GM18907 (cell line): ENCODE data around the gene PVALB.
A peak's percentile ranks its signal among the peaks of the same experiment; 100 is the strongest.

ENCODE experiments used
- ATAC-seq: cut with Tn5 transposase; IDR thresholded peaks from one replicate; pipeline ENCODE4 v1.9.1; 2021; ENCODE audit warnings: mild to moderate bottlenecking, moderate library complexity; ENCODE audit not compliant: unreplicated experiment

PVALB gene

DNA sequence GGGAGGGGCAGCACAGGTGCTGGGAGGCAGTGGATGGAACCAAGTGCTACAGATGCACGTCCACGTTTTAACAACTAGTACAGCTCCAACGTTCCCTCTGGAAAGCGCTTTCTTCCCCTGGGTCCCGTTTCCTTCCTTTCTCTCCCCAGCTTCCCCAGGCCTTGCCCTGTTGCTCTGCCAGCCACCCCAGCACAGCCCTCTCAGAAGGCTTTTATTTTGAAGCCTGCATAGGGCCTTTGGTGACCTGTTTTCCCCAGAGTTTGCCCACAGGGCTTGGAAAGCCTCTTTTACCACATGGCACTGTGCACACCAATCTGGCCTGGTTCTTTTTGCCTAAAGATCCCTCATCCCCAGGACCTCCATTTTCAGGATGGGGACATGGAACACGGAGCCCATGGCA is 30.1 kb upstream of the PVALB start:
- ATAC-seq: no peak

DNA sequence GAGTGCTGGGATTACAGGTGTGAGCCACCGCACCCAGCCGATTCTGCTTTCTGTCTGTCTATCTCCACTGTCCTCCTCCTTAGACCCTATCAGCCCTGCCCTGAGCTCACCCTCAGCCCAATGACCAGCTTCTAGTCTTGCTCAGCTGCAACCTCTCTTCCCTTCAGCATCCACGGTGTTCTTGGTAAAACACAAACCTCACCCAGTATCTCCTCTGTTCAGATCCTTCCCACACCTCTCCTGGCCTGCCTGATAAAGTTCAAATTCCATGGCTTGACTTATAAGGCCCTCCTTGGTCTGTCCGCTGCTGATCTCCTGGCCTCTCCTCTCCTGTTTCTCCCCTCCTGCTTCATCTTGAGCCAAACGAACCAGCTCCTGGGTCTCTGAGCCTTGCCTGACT is 29.4 kb upstream of the PVALB start:
- no peak for ATAC-seq

DNA sequence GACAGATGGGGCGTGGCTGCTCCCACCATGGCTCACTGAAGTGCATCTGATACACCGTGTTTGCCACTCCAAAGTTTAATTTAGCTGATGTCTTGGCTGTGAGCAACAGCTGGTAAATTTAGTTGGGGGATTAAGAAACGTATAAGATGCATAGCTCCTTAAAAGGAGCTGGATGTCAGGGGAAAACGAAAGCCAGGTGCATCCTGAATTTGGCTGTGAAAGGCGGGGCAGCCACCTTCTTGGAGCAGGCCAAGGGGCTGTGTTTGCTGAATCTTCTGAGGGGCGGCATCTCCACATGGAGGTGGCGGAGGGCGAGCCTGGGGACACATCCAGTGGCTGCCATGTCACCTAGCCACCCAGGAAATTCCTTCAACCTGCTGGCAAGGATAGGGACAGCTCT is 23.3 kb upstream of the PVALB start:
- no peak for ATAC-seq

DNA sequence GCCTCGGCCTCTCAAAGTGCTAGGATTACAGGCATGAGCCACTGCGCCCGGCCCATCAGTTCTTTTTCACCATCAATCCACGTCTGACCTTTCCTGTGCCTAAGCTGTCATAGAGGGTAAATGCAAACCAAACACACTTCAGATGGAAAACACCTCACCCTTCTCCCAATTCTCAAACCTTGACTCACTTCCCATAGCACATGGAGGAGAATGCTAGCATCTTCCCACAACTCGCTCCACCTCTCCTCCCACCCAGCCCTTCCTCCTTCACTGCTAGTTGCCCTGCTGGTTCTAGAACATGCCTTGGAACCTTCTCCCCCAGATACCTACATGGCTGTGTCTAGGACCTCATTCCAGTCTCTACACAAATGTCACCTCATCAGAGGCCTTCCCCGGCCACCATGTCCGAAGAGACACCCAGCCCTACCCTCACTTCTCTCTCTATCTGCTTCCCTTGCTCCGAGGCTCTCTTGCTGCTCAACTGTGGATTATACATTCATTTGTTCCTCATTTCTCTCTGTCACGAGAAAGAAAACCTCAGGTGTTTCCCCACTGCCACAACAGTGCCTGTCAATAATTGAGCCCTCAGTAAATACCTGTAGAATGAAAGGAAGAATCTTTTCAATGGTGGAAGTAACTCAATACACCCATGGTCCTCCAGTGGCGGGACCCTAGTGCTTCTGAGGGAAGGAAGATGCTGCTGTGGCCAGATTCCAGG is 22.7 kb upstream of the PVALB start:
- peak; percentile 57 for ATAC-seq

DNA sequence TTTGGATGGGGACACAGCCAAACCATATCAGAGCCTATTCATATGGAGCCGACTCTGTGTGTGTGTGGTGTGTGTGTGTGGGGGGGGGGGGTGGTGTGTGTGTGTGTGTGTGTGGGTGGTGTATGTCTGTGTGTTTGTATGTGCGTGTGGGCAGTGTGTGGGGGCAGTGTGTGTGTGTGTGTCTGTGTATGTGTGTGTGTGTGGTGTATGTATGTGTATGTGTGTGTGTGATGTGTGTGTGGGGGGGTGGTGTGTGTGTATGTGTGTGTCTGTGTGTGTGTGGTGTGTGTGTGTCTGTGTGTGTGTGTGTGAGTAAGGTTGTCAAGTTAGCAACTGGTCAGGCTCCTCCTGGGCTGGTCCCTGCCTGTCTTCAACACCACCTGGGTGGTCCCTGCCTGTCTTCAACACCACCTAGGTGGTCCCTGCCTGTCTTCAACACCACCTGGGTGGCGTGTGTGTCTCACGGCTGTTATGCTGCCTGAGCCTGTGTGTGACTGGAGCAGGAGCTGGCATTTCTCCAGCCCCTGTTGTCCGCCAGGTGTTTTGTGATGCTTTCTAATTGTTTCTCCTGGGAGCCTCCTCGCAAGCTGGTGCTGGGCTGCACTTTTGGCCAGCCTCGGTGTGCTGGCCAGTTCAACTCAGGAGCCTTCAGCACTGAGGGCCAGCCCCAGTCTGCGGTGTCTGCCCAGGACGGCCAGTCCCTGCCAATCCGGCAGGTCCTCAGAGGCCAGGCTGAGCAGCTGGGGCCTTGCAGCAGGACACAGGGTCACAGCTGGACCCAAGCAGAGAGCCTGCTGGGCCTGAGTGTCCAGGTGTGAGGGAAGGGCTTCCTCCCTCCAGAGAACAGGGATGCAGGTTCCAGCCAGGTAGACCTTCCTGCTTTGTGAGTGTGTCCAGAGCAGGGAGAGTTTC is 21.5 kb upstream of the PVALB start:
- ATAC-seq: no peak

DNA sequence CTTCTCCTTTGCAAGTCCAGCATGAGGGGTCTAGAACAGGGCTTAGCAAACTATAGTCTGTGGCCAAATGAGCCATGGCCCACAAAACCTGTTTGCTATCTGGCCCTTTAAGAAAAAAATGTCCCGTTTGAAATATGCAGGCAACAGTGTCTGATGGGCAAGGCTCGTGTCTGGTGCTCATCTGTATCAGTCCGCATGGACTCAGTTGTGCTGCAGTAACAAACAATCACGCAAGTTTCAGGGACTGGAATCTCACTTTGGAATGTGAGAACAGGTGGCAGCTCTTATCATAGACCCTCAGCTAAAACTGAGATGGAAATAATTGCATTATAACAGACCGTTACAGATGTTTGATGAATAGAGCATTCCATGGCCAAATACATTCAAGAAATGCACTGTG is 19.1 kb upstream of the PVALB start:
- no peak for ATAC-seq

DNA sequence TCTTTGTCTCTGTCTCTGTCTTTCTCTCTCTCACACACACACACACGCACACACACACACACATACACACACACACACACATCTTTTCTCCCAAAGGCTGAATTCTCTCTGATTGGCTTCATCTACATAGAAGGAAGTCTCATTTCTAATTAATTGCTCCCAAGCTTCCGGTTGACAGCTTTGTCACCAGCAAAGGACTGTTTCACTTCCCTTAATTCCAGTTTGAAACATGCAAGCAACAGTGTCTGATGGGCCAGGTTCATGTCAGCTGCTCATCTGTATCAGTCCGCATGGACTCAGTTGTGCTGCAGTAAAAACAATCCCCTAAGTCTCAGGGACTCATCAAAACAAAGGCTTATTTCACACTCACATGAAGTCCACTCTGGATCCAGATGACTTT is 16.2 kb upstream of the PVALB start:
- ATAC-seq: no peak

DNA sequence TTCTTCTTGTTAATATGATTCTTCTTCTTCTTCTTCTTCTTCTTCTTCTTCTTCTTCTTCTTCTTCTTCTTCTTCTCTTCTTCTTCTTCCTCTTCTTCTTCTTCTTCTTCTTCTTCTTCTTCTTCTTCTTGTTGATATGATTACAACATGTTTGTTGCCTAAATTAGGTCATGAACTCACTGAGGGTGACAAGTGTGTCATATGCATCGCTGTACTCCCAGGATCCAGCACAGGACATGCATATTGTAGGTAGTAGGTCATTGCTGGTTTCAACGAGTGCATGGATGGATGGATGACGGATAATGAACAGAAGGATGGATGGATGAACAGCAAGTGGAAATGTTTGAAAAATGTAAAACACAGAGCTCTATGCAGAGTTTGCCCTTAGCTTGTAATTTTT is 14.9 kb upstream of the PVALB start:
- no peak for ATAC-seq

DNA sequence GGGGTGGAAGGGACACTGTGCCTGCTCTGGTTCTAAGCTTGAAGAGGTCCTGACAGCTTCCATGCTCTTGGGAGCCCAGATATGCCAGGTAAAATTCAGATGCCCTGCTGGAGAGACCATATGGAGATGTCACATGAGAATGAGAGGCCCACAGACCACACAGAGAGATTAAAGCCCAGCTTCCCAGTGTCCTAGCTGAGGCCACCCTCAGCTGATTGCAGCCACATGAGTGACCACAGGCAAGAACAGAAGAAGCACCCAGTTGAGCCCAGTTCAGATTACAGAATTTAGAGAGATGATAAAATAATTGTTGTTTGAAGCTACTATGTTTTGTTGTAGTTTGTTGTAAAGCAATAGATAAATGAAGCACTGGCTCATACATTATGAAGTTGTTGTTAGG is 14.4 kb upstream of the PVALB start:
- no peak for ATAC-seq

DNA sequence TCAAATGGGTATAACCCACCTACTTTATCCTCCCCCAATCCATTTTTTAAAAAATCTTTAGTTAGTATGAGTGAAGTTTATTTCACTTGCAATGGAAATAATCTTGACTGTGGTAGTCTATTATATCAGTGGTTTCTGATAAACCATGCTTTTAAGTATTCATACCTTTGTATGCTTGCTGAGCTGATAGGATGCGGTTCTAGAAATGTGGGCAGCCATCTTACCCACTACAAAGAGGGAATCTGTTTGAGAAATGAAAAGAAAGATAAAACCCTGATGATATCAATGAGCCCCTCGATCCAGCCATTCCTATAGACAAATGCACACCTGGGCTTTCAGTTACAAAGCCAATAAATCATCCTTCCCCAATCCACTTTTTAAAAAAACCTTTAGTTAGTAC is 13.8 kb upstream of the PVALB start:
- no peak for ATAC-seq

DNA sequence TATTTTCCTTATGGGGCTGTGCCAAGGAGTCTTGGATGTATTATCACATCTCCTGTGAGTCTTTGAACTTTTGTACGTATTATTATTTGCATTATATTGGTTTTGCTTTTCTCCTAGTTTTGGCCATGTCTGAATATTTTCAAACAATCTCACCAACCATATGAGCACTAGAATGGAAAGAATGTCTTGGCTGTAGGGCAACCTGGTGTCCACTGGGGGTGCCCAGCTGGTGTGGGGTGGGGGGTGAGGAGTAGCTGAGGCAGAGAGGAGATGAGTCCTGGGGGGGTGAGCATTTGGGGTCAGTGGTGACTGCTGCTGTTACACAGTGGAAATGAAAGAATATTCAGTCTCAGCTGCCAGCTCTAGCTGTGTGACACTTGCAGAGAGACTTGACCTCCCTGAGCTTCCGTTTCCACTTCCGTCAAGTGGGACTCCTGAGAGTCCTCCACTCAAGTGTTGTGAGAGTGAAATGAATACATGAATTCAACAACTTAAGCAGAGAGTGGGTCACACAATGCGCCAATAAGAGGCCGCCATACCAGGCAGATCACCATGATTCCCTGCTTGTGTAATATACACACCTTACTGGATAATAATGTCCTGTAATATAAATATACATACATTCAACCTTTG is 12.7 kb upstream of the PVALB start:
- no peak for ATAC-seq

DNA sequence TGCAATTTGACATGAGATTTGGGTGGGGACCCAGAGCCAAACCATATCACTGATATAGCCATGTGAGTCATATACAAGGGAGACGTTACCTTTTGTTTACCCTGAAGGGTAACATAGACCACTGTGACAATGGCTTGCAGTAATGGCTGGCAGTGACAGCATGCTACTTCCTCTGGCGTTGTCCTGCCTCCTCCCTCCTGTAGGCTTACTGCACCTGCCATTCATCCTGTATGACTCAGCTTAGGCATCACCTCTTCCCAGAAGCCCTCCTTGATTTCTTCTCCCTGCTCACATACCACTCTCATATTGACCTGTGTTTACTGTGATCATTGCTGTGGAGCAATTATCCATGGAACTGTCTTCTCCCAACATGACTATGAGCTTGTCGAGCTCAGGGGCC is 12.0 kb upstream of the PVALB start:
- ATAC-seq: no peak

DNA sequence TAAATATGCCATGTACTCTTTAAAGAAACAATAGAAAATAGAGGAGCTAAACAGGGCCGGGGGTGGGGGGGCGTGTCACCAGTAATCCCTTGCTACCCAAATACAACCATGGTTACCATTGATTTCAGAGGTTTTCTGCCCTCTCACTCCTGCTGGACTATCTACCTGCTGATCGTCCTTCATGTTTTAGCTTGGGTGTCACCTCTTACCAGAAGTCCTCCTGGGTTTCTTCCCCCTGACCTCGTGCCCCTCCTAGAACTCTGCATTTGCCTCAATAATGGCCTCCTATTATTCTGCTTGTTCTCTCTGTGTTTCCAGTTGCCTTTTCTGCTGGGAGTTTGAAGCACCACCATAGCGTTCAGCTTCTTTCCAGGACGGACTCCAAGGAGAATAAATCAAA is 9.4 kb upstream of the PVALB start:
- ATAC-seq: no peak

DNA sequence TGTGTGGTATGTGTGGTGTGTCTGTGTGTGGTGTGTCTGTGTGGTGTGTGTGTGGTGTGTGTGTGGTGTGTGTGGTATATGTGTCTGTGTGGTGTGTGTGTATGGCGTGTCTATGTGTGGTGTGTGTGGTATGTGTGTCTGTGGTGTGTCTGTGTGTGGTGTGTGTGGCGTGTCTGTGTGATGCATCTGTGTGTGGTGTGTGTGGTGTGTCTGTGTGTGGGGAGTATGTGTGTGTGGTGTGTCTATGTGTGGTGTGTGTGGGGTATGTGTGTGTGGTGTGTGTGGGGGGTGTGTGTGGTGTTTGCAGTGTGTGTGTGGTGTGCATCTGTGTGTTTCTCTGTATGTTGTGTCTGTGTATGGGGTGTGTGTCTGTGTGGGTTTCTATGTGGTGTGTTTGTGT is 7.8 kb upstream of the PVALB start:
- ATAC-seq: no peak

DNA sequence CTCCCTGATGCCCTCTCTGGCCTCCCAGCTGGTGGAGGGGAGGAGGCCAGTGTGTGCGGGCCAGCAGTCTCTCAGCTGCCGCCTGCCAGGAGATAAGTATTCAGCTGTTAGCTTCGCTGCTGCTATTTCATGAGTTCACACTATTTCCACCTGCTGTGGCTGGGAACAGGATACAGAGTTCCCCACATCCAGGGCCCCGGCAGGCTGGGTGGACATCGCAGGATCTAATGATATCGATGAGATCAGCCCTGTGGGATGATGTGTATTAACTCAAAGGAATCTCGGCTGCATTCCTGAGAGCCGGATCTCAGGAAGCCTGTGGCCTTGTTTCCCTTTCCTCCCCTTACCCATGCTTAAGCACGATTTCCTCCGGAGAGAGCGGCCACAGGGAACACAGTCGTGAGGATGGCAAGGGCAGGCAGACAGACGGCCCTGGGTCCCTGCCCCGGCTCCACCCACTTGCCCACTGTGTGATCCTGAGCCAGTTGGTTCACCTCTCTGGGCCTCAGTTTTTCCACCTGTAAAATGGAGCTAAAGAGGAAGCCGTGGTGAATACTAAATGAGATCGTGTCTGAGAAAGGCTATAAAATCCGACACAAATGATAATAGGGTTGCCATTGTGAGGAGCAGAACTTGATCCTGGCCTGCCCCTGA is 6.5 kb upstream of the PVALB start:
- no peak for ATAC-seq

DNA sequence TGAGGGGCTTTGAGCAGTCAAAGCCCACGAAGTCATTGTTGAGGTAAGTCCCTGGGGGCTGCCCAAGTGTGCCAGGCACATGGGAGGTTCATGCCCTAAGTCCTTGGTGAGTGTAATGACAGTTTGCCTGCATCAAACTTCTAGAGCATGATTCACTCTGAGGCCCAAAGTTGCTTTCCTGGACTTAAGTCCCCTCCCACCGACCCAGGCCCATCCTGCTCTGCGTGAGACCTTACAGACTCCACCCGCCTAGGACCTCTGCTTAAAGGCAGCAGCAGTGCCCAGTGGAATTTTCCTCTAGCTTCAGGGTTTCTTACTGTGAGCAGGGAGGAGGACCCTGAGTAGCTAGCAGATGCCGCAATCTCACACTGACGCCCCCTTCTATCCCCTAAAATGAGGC is 5.7 kb upstream of the PVALB start:
- ATAC-seq: no peak

DNA sequence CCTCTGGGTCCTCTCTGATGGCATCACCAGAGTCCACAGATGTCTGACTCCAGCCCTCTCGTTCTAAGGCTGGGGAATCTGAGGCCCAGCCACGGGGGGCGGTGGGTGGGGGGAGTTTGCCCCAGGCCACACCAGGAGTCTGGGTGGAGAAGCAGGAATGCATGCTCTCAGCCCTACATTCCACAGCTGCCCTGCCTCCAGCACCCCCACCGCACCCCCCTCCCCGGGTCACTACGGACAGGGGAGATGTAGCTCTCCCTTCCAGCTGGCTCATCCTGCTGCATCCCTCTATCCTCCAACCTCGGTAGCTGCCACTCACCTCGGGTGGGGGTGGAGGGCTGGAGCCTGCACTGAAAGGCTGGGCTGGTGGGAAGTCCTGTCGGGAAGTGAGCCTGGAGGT is 2.3 kb upstream of the PVALB start:
- ATAC-seq: no peak

DNA sequence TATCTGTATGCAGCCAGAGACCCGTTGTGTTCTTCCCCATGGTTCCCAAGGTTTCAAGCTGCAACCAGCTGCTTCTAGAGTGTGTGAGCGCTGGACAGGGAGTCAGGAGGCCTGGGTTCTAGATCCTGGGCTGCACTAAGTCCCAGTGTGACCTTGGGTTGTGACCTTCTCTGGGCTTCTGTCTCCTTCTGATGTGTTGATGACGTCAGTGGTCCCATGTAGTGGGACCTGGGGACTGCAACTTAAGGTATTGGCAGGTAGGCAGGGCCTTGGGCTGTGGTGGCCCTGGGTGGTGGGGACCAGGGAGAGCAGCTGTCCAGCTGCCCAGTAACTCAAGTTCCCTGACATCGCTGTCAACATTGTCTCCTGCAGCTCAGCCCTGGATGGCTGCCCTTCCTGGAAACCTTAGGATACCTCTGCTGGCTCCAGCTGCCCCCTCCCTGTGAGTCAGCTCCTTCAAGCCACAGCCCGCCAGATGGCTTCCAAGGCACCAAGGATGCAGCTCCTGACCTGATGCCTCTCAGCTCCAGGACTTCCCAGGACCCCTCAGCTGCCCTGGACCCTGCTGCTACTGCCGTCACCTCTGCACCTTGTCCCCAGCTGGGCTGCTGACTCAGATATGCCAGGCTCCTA is 1.3 kb upstream of the PVALB start:
- no peak for ATAC-seq

DNA sequence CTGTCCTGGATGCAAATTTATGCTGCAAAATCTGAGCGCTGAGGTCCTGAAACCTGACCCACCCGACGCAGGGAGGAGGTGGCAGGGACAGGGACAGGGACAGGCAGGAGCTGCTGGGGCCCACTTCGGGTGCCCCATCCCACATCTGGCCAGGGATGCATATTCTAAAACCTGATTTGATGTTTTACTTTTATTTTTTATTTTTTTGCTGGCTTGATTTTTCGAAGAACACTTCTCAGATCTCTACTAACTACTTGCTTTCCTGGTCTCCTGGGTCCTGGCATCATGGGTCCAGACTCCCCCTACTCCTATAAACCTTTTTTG is 652 bp upstream of the PVALB start:
- no peak for ATAC-seq

DNA sequence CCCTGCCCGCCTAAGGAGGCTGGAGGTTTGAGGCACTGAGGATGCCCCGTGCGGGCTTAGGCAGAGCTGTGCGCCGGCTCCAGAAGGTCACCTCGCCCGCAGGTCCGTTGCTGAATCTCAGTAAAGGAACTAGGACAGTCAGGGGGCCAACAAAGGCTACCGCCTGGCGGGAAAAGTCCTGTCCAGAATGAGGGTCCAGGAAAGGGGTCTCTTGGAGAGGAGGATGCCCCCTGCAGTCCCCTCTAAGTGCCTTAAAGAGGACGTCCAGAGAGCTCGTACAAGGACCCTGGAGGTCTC is 548 bp downstream of the PVALB start:
- no peak for ATAC-seq

DNA sequence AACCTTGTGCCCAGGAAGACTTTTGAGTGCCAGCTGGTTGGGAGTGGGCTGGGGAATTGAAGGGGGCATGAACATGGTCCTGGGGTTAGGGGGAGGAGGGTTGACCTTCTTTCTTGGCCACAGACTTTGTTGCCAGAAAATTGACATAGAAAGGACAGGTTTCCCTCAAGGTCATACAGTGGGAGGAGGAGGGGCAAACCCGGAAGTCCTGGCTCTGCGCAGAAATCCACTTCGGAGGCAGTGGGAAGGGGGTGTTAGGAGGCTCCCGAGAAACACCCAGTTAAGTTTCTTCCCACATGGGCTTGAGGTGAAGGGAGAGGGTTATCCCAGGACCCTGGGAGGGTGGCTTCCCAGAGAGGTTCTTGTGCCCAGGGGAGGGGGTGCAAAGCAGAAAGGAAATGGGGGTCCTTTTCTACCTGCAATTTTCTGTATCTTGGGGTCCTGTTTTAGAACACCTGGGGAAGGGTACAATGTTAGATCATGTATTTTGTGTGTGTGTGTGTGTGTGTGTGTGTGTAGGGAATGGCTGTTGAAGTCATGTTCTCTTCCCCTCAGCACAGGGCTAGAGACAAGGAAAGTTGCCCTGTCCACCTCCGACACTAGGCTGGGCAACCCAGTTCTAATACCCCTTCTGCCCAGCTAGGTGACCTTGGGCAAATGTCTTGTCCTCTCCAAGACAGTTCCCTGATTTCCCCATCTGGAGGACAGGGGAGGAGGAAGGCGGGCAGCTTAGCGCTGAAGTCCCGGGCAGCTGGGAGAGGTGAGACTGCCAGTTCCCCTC is 1.1 kb downstream of the PVALB start:
- ATAC-seq: no peak
